HG02610 (cell line): ENCODE measurements around the gene KCNK7.

Experiments used
- ATAC-seq: cut with Tn5 transposase; IDR thresholded peaks from one replicate; pipeline ENCODE4 v1.9.1; 2021; ENCODE audit warnings: mild to moderate bottlenecking, moderate library complexity; ENCODE audit not compliant: unreplicated experiment

The KCNK7 gene

DNA sequence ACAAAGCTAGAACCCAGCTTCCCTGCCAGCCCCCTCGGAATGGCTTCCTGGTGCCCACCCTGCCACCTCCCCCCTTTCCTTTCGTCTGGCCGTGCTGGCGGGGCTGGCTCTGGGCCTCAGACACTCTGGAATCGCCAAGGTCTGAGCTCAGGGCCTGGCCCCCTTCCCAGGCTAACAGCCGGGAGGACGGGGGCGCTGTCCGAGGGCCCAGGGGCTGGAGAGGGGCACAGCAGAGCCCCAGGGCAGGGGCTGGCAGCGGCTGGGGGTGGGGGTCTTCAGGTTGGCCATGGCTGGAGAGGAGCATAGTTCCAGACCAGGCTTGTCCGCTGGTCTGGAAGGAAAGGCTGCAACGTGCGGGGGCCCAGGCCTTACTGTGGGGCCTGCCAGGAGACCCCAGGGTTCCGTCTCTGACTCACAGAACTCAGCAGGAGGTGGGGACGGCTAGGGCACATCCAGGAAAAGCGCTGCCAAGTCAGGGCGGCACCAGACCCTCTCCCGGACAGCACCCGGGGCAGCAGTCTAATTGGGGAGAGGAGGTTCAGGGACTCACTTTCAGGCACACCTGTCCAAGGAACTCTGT lies 36.6 kb downstream of the KCNK7 start:
- ATAC-seq: no peak

DNA sequence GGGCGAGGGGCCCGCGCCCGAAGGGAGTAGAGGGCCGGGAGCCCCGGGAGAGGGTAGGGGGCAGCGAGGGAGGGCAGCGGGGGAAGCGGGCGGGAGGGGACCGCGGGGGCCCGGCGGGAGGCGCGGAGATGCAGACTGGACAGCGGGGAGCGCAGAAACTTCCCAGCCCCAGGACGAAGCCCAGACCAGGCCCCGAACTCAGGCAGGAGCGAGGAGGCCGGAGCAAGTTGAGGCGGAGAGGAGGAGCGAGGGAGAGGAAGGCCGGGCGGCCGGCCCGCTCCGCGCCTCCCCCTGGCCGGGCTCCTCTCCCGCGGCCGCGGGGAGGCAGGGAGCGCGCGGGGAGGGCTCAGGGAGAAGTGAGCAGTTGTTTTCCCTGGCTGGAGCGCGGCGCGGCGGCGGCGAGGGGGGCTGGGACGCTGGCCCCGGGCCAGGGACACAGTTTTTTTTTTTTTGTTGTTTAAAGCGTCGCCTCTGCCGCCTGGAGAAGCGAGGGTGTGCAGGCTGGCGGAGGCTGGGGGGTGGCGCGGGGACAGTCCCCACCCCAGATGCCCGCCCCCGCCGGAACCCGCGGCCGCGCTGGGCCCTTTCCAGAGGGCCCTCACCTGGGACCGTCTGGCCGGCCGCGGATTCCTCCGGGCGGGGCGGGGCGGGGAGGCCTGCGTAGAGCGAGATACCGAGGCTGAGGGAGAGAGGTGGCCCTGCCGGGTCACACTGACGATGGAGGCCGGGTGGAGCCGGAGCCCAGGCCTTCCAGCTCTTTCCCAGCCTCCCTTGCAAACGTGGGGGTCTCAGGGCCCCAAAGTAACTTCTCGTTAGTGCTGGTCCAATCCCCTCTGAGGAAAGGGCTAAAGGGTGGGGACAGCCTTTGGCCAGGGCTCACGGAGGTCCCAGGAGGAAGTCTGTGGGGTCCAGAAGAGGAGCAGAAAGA lies 37.3 kb downstream of the KCNK7 start, which contains the start of gene LTBP3:
Gene LTBP3 (minus strand): TSS at position 358 of the 928 bp plus-strand sequence. CDS start 400 bp downstream, outside the sequence.
- no peak for ATAC-seq

DNA sequence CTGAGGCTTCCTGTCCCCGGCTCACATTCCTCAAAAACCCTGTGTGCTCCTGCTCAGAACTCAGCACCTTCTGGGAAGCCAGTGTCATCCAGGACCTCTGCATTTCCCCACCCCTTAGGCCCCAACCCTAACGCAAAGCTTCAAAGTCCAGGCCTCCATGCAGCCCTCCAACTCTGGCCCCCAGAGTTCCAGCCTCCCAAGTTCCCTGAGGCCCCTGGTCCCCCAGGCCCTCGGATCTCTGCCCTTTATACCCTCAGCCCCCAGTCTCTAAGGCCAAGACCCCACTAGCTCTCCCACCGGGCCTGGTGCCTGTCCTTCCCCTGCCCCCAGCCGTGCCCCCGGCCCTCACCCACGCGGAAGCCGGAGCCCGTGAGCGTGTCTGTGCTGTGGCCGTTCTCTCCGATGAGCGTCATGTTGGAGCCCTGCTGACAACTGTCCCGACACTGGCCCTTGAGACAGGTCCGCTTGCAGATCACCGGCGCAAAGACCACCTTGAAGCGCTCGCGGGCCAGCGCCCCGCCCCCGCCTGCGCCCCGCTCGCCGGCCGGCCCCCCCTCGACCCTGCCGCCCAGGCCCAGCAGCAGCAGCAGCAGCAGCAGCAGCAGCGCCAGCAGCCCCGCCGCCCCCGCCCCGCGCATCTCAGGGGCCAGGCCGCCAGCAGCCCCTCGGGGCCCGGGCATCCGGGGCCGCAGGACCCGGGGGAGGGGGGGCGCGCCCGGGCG lies 38.2 kb downstream of the KCNK7 start:
- no peak for ATAC-seq

DNA sequence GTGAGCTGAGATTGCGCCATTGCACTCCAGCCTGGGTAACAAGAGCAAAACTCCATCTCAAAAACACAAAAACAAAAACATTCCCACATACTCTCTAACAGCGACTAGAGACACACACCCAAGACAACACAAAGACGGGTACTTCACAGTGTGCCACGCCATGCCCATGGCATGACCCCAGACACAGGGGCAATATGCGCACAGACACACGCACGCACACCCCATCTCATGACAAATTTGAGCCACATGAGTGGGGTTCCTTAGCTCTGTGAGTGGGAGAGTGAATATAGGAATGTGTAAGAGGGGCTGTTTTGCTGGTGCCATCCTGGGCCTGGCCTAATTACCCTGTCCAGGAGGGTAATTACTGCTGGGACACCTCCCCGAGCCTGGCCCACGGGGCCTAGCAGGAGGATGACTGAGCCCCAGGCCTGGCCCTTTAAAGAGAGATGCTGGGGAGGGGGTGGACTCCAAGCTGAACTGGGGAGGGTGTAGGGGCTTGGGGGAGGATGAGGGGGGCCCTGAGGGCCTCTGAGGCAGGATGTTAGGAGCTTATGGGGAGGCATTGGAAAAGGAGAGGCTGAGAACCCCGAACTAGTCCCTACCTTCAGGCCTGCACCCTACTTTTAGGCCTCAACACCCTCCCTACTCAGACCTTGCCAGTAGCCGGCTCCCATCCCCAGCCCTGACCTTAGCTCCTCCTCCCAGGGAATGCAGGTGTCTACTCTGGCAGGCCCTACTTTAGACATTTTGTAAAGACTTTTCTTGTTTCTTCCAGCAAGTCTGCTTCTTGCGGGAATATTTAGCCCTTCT lies 38.9 kb downstream of the KCNK7 start:
- no peak for ATAC-seq

DNA sequence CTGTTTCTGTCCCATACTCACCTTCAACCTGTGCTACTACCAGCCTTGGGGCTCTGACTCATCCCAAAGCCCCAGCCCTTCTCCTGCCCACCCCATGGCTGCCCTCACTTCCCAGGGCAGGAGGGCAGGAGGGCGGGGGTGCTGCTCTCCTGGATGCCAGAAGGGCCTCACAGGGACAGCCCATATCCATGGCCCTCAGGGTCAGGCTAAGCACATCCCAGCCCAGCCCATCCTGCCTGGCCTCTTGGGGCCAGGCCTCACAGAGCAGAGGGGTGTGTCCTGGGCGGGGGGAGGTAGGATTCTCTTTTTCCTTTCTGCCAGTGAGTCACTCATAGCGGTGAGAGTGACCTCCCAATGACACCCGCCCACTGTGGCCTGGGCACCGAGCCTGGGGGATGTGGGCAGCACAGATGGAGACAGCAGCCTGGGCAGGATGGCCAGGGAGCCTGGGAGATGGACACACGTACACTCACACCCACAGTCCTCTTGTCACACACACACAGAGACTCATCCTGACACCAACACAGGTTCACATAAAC lies 39.8 kb downstream of the KCNK7 start:
- no peak for ATAC-seq

DNA sequence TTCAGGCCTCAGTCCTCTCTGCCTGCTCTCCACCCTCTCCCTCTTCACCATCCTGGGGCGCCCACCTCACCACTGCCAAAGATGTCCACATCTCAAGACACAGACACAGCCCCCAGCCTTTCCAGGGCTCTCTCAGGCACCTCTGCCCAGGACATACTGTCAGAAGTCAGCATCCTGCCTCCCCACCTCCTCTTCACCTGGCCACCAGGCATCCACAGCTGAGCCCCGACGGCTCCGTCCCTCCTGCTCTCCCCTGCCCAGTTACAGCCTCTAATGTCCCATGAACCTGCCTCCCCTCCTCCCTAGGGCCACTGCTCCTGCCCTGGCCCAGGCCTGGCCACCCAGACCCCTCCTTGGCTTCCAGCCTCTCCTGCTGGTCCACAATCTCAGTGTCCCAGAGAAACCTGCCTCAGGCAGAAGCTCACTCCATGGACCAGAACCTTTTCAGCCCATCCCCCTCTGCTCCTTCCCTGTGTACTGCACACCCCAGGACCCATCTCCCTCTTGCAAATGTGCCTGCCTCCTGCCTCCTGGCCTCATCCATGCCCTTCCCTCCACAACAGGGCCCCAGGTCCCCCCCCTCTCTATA lies 40.7 kb downstream of the KCNK7 start:
- no peak for ATAC-seq

DNA sequence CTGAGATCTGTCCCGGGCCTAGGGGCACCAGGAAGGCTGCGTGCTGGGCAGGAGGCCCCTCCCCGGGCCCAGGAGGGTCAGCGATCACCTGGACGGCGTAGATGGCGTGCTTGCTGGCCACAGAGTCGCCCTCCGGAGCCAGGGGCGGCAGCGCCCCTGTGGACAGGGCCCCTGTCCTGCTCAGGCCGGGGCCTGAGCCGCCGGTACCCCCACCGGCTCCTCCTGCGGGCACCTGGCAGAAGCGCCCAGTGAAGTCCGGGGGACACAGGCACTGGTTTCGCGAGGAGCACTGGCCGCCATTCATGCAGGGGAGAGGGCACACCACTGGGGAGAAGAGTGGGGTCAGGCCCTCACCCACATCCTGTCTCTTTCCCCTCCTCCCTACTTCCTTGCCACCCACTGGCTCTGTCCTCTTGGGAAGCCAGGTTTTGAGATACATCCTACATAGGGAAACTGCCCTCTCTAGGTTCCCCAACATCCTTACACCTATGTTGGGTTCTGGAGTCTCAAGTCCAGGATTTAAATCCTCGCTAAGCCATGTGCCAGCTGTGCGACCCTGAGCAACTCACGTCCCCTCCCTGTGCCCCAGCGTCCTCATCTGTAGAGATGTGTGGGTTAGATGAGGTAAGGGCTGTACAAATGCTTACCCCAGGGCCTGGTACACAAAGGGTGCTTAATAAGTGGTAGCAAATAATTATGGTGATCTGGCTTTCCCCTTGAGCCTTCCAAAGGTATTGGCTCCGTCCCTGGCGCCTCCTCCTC lies 41.4 kb downstream of the KCNK7 start:
- no peak for ATAC-seq

DNA sequence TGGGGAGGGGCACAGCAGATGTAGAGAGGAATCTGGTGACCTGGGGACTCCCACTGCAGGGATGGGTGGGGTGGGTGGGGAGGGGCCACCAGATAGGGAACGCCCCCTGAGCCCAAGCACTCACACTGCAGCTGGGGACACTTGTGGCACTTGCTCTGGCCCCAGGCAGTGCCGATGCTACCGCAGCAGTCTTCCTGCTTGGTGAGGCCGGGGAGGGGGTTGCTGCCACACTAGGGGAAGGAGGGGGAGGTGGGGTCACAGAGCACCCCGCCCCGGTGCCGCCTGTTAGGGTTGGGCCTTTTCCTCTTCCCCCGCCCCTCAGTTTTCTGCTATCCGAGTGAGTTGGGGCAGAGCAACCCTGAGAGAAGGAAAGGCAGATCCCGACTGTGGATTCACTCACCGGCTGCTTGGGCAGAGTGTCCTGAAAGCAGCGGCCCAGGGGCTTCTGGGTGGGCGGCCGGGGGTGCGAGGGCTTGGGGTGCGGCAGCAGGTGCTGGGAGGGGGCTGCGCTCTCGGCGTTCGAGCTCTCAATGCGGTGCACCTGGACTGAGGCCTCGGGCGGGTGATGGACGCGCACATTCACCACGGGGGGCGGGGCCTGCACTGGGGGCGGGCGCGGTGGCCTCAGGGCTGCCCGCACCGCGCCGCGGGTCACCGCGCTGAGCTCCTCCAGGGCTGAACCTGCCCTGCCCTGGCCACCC lies 42.1 kb downstream of the KCNK7 start:
- ATAC-seq: no peak

DNA sequence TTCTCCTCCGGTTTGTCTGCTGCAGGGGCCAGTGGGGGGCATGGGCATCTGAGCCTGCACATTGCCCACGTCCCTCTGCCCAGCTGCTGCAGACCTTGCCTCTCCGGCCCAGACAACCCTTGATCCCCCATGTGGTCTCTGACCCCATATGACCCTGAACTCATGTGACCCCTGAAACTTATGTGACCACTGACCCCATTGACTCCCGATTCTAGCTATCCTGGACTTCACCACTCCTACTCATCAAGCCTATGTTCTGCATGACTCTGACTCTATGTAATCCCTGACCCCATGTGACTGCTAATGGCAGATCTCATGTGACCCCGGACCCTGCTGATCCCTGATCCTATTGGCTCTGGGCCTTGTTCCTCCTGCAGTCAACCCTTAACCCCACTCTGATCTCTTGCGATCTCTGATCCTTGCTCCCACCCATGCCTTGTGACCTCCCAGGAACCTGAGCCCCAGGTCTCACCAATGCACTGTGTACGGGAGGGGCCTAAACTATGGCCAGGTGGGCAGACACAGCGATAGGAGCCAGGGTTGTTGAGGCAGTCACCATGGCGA lies 43.1 kb downstream of the KCNK7 start:
- ATAC-seq: no peak

DNA sequence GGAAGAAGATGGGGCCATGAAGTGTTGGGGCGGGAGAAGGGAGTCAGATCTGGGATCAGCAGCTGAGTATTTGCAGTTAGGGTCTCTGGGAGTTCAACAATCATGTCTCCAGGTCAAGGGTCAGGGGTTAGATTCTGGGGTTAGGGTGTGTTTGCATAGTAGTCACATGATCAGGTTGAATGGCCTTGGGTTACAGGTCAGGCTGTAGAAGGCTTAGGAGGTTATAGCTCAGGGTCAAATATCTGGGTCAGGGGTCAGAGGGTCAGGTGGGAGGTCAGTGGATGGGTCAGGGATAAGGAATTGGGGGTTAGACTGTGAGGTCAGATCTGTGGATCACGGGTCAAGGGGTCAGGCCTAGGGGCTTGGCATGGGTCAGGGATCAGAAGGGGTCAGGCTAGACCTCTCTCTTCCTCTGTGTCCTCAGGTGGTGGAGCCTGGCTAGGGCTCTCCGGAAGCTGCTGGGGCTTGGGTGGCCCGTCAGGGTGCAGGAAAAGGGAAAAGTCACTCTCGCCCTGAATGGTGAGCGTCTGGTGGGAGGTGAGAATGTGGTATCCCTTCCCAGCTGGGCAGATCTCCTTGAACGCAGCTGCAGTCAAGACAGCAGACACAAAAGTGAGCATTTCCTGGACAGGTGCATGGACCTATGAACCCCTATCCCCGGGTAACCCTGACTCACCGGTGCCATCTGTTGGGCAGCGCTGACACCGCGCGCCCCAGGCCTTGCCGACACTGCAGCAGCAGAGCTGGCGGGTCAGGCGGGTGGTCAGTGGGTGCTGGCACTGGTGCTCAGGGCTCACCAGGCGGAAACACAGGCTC lies 43.8 kb downstream of the KCNK7 start:
- no peak for ATAC-seq

DNA sequence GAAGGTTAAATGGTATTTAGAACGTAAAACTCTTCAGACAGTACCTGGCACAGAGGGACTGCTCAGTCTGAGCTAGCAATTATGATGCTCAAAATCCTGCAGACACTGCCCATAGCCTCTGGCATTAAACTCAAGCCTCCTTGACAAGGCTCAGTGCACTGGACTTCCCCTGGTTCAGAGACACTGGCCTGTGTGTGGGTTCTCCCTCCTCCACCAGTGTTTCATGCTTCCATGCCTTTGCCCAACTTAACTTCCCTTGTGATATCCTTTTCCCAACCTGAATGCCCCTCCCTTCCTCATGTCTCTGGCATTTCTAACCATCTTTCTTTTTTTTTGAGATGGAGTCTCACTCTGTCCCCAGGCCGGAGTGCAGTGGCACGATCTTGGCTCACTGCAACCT lies 46.5 kb downstream of the KCNK7 start:
- ATAC-seq: no peak

DNA sequence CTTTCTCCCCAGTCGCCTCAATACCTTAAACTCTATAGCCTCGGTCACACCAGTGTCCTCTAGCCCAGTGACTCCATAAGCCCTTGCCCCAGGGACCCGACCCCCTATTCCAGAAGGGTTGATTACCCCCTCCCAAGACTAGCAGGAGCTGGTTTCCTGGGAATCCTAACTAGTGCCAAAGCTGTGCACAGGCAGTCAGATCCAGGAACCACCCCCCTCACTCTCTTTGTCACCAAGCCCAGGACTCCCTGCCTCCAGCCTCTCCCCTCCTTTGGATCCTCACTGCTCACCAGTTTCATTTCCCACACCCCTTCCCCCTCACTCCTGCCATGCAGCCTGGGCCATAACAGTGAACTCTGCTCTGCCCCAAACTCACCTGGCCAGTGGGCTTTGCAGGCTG lies 47.2 kb downstream of the KCNK7 start:
- no peak for ATAC-seq

DNA sequence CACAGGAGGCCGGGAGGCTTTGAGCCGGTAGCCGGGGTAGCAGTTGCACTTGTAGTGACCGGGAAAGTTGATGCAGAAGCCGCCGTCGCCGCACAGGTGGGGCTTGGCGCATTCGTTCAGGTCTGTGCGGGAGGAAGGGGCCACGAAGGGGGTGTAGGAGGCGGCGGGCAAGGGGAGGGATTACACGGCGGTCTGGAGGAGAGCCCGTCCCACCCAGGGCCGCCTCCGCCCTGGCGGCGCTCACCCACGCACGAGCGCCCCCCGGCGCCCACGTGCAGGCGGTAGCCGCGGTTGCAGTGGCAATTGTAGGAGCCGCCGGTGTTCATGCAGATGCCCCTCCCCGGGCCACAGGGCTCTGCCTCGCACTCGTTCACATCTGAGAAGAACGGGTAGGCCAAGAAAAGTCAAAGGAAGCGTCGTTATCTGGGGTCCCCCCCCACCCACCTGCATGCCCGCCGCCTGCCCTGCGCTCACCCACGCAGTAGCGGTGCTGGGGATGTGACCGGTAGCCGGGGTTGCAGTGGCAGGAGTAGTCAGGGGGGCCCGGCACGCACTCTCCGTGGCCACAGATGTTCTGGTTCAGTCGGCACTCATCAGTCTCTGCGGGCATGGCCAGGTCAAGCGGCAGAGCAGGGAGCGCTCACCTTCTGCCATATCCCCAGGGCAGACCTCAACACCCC lies 48.0 kb downstream of the KCNK7 start:
- ATAC-seq: no peak

DNA sequence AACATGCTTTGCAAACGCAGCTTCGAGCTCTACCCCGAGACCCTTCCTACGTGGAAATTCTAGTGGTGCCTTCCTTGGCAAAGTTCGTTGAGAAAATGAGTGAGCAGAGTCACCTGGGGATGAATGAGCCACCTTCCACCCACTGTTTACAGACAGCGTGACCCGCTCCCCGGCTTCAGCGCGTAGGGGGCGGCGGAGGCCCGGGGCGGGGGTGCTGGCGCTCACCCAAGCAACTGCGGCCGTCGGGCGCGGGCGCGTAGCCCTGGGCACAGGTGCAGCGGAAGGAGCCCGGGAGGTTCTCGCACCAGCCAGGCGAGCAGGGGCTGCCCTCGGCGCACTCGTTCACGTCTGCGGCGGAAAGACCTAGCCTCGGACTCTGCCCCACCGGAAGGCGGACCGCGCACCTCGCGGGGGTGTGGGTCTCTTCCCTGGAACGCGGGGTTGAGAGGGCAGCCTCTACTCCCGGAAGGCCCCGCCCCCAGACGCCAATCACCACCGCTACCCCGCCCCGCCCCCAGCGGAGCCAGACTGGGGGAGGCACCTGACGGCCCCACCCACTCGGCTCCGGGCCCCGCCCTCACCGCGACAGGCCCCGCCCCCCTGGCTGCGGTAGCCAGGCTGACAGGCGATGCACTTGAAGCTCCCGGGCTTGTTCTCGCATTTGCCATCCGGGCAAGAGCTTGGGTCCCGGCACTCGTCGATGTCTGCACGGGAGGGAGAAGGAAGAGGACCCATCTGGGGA lies 49.2 kb downstream of the KCNK7 start:
- peak; percentile 70 for ATAC-seq

DNA sequence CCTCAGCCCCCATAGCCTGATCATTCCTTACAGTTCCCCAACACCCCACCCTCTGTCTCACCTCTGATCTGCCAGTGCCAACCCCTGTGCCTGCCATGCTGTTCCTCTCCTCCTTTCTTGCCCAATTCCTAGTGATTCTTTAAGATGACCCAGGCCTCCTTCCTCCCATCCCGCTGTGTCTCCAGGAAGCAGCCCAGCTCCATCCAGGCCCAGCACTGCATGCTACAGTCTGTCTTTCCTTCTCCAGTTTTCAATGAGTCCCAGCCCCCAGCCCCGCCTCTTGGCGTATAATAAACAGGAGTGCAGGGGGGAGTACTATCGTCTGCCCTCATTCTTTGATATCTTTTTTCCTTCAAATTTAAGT lies 49.8 kb downstream of the KCNK7 start:
- ATAC-seq: no peak
